ENCODE data around the gene LSMEM2. TPM values are rescaled to one million over a fixed set of nuclear protein-coding genes. Genes with fewer than 3 reads are reported as not detected.

Gene LSMEM2
- total and polyA plus RNA-seq, 9 of the 15 experiments (the other 6 are each of a cell fraction or from before 2014, with no cell fraction given) = not detected

GRCh38 chr3:50299929-50300680 is 21.2 kb downstream of the LSMEM2 start (continued):
- TF ChIP-seq CUX1 (CRISPR knock-in tag; IDR thresholded peaks at IDR 0.05) (no peak), ATF2 (CRISPR knock-in tag; IDR thresholded peaks at IDR 0.05) (no peak), PATZ1 (CRISPR knock-in tag; IDR thresholded peaks at IDR 0.05; ENCODE audit: borderline replicate concordance) (no peak), MAX (CRISPR knock-in tag; IDR thresholded peaks at IDR 0.05) (peak; percentile 69), ZNF668 (CRISPR knock-in tag; IDR thresholded peaks at IDR 0.05) (no peak), MCM2 (IDR thresholded peaks at IDR 0.05; ENCODE audit: low read depth) (no peak), E2F8 (IDR thresholded peaks at IDR 0.05; ENCODE audit: low read depth, partially characterized antibody) (no peak), HEY1 (CRISPR knock-in tag; IDR thresholded peaks at IDR 0.05; ENCODE audit: borderline replicate concordance) (no peak), ZNF232 (CRISPR knock-in tag; IDR thresholded peaks at IDR 0.05) (no peak), HSF4 (CRISPR knock-in tag; IDR thresholded peaks at IDR 0.05; ENCODE audit: borderline replicate concordance) (no peak), ZNF551 (CRISPR knock-in tag; IDR thresholded peaks at IDR 0.05) (no peak), ZNF766 (CRISPR knock-in tag; conservative IDR thresholded peaks at IDR 0.05) (no peak)
